ENCODE results near the gene BABAM2.
A peak's percentile ranks its signal among the peaks of the same experiment; 100 is the strongest.

BABAM2 gene

DNA sequence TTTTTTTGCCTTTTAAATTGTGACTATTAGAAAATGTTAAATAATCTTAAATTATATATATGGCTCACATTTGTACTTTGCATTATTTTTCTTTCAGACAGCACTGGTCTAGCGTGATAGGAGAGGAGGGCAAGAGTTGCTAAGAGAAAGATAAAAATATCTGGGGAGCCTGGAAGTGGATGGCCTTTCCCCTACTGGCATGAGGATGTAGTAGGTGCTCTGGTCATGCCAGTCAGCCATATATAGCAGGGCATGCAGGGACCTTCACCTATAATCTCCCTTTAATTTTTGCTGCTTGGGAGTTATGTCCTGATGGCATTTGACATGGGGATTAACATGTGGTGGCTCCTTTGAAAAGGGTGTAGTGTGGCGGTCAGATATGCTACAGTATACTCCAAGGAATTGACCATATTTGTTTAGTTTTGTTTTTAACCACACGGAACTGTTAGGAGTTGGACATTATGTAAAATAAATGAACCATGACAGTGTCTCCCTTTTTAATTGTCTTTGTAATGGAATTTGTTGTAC, 144.7 kb downstream of the BABAM2 start:
- peak; percentile 36 for DNase-seq

DNA sequence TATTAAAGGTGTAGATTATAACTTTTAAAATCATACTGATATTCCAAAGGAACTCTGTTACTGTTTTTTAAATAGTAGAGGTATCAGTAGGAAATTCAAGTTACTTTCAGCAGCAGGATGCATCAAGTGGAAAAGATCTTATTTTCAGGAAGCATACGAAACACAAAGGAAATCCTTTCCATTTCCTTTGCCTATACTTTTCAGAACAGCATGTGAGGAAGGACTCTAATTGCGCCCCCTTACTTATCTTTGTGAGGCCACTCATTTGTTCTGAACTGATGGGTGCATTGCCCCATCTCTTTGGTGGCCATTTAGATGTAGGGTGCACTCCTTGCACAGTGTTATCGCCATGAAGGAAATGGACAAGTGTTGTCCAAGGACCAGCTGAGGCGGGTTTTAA, 145.3 kb downstream of the BABAM2 start:
- DNase-seq: no peak

DNA sequence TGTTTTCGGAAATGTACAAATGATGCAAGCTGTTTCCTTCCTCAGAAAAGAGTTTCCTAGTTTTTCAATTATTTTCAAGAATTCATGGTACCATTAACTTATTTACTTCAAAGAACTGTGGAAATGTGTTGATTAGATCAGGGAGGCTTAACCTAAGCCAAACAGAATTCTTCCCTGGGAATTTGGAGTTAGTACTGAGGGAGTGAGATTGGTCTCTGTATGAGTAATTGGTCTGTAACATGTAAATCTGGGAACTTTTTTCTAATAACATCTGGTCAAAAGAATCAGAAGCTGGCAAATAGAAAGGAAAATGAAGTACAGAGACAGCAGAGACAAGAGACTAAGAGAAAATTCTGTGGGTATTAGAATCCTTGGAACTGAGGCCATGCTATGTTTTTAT, 145.8 kb downstream of the BABAM2 start:
- DNase-seq: no peak

DNA sequence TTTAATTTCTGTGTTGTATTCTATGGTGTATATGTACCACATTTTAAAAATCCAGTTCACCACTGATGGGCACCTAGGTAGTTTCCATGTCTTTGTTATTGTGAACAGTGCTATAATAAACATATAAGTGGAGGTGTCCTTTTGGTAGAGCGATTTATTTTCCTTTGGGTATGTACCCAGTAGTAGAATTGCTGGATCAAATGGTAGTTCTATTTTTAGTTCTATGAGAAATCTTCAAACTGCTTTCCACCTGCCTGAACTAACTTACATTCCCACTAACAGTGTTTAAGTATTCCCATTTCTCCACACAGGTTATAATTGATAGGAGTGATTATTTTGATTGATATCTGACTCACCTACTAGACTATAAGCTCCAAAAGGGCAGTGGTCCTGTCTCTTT, 148.2 kb downstream of the BABAM2 start:
- DNase-seq: no peak

DNA sequence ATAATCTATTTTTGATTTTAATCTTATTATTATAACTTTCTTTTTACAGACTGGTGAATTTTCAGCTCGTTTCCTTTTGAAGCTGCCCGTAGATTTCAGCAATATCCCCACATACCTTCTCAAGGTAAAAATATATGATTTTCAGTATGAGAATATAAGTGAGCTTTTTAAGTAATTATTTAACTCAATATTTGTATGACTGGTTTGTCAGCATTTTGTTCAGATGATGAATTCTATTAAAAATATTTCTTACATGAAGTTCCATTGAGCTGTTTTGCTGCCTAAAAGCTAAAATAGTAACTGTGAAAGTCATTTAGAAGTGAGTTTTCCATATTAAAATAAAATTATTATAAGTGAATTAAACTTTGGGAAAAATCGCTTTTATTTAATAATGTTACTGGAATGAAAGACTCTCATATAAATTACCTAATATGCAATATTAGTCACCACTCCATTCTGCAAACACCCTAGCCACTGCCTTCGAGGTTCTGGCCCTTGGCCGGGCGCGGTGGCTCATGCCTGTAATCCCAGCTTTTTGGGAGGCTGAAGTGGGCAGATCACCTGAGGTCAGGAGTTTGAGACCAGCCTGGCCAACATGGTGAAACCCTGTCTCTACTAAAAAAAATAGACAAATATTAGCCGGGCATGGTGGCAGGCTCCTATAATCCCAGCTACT, 155.3 kb downstream of the BABAM2 start:
- no peak for DNase-seq

DNA sequence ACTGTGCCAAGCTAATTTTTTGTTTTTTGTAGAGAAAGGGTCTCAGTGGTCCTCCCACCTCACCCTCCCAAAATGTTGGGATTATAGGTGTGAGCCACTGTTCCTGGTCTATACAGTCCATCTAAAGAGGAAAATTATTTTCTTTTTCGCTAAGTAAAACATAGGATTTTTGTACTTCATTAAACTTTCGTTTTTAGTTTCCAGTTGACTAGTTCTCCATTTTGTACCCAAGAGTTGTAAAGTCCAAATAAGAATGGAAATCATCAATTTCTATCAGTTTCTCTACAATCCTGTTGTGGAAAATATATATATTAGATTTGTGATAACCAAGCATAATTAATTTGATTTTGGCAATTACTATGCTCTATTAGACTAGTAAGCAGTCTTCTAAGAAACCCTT, 156.4 kb downstream of the BABAM2 start:
- no peak for DNase-seq

DNA sequence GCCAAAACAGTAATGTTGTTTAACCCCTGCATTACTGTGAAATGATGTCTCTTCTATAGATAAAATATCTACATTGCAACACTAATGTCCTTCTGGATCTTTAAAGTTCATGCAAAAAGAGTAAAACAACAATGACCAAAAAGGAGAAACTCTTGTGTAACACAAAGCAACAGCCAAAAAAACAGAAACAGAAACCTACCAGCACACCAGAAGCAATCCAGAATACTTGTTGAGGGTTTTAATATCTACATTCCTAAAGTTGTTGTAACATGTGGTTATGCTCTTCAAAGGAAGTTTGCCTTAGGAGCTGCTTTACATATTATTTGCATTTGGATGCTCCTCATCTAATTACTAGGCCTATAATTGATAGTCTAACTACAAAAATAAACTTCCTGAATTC, 157.2 kb downstream of the BABAM2 start:
- peak; percentile 30 for DNase-seq

DNA sequence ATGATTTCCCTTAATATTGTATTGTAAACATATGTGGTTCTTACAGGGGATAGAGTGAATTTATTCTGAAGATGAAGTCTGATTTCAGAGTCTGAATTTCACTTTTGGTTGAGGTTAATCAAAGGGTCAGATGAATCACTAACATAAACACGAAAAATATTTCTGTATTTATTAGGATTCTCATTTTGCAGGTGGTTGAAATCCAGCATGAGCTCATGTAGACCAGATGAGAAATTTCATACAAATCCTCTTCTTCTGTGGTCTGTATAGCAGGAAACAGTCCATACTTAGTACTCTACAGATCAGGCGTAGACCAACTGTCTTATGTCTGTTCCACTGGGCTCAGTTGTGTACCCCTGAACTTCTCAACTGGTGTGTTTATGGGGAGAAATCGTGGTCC, 157.8 kb downstream of the BABAM2 start:
- peak; percentile 28 for DNase-seq

DNA sequence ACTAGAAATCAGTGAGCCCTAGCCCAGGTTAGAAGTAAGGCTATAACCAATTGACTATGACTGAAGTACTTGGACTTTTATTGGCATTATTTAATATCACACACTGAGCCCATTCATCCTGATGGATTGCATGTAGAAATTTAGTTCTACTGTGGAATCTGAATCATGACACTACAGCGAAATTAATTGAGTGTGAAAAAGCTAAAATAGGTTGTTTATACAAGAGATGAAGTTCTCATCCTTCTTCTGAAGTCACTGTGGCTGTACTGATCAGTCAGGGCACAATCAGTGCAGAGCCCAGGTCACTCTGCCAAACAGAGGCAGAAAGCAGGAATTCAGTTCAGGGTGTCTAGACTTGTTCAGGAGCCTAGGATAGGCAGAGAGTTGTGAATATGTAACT, 158.9 kb downstream of the BABAM2 start:
- DNase-seq: peak; percentile 78

DNA sequence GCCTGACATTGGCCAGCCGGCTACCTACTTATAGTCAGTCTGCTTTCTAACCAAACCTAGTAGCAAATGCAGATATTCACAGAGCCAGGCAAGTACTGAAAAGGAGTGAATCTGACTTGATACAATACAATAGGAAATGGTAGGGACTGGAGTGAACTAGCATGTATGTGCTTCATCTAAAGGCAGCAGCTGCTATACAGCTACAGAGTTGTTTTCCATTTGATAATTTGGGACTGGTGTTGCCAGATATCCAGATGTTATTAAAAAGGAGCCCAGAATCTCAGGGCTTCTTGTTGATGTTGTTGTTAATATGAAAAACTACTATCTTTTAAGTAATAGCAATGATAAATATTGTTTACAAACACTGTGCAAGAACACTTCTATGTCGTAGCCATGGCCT, 159.4 kb downstream of the BABAM2 start:
- no peak for DNase-seq

DNA sequence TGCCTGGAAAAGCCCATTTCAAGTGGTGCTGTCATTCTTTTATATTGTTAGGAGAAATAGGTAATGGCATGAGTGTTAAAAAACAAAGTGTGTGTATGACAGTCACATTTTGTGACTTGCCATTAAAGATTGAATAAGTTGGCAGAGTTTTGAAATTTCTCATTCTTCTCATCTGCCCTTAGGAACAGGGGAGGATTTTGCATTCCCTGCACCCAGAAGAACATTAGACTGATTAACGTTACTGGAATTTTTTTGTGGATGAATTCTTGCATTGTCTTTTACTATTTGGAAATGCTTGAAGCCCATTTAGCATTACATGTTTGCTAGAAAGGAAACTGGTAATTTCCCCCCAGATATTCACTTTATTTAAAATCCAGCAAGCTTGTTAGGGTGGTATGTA, 162.2 kb downstream of the BABAM2 start:
- DNase-seq: peak; percentile 36

DNA sequence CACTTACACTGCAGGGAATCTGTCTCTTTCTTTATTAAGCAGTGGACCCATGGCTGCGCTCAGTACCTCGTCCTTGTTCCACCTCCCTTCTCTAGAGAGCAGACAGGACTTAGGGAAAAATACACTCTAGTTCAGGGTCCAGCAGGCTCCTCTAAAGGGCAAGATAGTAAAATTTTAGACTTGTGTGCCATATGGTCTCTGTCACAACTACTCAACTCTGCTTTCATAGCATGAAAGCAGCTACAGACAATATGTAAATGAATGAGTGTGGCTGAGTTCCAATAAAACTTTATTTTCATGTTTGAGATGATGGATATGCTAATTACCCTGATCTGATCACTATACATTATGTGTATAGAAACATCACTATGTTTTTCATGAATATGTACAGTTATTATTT, 163.1 kb downstream of the BABAM2 start:
- no peak for DNase-seq

DNA sequence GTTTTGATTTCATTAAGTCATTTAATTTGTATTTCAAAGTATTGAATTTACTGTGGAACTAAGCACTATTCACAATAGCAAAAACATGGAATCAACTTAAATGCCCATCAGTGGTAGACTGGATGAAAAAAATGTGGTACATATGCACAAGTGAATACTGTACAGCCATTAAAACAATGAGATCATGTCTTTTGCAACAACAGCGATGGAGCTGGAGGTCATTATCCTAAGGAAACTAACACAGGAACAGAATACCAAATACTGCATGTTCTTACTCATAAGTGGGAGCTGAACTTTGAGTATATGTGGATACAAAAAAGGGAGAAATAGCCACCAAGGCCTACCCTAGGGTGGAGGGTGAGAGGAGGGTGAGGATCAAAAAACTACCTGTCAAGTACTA, 164.4 kb downstream of the BABAM2 start:
- DNase-seq: no peak

DNA sequence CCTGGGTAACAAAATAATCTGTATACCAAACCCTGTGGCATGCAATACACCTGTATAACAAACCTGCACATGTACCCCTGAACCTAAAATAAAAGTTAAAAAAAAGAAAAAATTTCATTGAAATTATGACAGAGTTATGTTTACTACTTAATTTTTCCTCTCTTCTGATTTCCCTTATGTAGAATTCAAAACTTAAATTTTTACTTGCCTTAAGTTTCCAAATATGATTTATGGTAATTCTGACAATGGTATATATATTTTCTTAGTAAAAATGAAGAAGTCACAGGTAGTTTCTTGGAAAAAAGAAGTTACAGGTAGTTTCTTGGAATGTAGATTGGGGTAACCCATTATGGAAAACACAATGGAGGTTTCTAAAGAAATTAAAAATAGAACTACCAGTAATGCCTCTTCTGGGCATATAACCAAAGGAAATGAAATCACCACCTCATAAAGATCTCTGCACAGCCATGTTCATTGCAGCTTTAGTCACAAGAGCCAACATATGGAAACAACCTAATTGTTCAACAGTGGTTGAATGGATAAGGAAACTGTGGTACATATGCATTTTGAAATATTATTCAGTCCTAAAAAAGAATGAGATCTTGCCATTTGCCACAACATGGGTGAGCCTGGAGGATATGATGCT, 164.9 kb downstream of the BABAM2 start:
- no peak for DNase-seq

DNA sequence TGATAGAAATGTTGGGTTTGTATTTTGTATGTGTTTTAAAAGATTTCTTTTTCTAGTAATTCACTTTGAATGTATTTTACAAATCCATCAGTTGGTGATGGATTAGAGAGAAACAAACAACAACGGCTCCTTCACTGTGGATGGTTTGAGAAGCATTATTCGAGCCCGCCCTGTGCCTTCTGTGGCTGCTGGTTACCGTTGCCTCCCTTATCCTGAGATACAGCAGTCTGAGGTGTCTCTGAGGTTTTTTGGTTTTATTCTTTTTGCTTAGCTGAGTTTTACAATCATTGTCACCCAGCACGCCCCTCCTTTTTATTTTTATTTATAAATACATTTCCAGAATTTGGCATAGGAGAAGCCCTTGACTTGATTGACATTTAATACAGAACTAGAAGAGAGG, 168.3 kb downstream of the BABAM2 start:
- DNase-seq: no peak

DNA sequence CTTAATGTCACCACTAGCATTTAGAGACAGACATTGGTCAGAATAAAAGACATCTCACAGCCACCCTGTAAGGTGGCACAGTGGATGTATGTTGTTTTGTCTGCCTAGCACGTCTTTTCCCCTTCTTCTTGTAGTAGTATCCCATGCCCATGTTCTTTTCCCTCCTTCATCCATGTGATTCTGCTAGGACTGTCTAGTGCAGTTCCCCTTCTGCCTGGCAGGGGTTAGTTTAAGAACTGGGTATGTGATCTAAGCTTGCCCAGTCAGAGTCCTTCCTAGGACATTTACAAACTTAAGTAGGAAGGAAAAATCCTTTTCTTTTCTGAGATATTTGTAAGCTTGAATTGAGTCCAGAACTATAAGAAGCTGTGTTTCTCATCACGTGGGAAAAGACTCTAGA, 172.3 kb downstream of the BABAM2 start:
- DNase-seq: no peak

DNA sequence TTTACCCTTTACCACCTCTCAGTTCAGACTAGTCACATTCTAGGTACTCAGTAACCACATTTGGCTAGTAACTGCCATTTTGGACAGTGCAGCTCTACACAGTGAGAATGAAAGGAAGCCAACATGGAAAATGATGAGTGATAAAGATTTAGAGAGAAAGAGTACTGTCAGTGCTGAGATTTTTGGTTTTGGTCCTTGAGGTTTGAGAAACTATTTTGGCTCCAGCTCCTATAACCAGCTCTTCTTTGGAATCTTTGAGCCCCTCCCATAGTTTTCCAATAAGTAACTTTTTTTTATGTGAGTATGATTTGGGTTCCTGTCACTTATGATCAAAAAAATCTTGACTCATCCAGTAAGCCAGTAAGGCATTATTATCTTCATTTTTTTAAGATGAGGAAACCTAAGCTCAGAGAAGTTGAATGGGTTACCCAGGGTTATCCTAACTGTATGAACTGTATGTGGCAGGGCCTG, 173.0 kb downstream of the BABAM2 start:
- DNase-seq: no peak

DNA sequence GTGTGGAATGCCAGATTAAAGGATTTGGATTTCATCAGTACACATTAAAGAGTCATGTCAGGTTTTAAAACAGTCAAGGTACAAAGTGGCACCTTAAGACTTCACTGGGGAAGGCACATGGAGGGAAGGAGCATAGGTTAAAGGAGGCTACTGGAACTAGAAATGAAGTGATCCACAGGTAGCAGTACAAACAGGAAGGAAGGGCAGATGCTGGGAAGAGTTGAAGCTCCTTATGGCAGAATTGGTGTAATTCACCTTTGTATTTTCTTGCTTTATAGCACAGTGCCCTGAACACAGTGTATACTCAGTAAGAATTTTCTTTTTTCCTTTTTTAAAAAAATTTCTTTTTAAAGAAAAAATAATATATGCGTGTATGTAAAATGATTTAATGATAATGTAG, 177.1 kb downstream of the BABAM2 start:
- DNase-seq: no peak

DNA sequence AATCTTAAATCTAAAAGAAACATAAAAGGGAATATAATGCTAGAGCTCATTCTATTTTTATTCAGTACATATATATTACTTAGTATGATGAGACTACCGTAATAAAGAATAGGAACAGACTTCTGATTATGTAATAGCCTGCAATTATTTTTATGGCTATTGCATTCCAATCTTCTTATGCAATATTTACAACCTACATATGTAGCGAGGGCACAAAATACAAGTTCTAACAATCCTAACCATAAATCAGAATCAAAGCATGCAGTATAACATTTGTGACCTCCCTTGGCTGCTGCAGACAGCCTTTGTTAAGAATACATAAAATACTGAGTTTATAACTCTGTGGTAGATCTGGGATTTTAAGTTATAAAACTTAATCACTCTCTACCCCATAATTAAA, 177.6 kb downstream of the BABAM2 start:
- no peak for DNase-seq

DNA sequence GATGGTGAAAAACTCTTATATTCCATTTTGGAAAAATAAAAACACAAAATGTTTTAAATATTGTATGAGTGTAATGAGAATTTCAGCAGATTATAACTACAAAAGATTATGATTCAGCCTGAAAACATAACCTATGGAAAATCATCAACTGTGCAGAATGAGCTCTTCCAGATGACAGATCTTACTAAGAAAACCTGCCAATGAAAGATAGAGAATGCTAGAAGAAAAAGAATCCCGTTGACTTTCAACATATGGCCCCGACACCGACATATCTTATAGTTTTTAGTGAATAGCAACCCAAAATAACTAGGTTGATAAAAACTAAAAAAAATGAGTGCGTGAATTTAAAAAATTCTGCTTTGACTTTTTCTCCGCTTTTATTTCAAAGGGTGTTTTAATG, 178.0 kb downstream of the BABAM2 start:
- no peak for DNase-seq

DNA sequence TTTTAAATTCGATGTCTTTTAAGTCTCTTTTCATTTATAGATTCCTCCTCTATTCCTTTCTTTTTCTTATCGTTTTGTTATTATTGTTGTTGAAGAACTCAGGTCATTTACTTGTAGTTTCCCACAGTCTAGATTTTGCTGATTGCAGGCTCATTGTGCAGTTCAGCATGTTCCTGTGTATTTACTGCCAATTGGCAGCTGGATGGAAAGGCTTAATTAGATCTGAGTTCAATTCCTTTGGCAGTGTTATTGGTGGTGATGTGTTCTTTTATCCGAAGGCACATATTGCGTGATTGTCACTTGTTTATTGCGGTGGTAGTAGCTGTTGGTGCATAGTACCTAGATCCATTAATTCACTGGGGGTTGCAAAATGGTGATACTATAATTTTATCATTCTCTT, 180.7 kb downstream of the BABAM2 start:
- no peak for DNase-seq

DNA sequence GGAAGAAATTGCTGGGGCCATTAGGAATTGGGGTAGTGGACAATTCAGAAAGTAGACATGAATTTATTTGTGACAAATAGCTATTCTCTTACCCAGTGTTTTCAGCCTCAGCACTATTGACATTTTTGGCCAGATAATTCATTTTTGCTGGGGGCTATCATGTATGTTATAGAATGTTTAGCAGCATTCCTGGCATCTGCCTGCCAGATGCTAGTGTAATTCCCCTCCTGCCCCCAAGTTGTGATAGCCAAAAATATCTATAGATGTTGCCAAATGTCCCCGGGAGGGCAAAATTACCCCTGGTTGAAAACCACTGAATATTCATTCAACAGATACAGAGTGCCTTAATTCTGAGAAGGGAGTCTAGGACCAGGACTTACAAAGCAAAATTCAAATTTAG, 183.6 kb downstream of the BABAM2 start:
- DNase-seq: no peak

DNA sequence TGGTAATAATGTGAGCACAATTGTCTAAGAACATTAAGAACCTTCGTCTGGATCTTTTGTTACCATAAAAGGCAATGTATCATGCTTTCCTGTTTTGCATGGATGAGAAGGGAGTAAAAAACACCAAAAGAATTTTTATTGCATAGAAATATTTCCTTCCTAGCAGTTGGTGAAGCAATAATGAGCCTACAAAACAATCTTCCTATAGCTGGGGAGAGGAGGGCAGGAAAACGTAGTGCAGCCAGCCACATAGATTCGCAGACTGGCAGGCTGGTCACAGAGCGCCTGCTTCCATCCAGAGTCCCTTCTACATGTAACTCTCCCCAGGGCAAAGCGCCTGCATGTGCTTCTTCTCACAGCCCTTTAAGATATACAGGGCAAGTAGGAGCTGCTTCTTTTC, 190.4 kb downstream of the BABAM2 start:
- DNase-seq: peak; percentile 81

DNA sequence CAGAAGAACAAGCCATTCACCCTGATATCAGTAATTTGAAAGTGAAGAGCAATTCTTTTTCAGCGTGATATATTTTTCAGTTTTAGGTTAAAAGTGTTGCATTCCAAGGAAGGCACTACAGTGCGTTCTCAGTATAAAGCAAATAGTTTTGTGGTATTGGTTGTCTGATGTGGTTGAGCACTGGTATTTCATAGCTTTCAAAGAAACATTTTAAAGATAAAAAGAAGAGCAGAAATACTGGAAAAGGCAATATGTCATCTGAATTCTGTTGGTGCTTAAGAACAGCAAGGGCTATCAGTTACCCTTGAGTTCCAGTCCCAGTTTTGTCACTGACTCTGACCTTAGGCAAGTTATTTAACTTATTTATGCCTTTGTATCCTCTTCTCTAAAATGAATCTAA, 191.6 kb downstream of the BABAM2 start:
- peak; percentile 75 for DNase-seq

DNA sequence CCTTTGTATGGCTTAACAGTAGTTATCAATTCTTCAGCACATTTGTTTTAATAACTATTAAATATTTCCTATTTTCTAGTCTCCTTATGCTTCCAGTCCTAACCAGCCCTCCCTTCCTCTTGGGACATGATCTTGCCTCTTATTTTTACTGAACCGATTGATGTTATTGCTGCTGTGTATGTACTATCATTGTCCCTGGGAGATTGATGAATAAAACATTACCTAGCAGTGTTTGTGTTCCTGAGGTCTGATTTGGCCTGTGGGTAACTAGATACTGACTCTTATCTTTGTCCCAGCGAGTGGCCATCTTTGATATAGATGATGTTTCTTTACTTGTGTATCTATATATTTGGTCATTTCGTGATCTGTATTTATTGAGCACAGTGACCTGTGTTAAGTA, 192.9 kb downstream of the BABAM2 start:
- no peak for DNase-seq
